OCI-M2 (cell line): Measurements from ENCODE around the gene WWOX.

ENCODE experiments used
- DNase-seq: peaks from one replicate; lab custom pipeline; 2025; ENCODE audit not compliant: unreplicated experiment; lab: John Stamatoyannopoulos, UW

The WWOX gene

DNA sequence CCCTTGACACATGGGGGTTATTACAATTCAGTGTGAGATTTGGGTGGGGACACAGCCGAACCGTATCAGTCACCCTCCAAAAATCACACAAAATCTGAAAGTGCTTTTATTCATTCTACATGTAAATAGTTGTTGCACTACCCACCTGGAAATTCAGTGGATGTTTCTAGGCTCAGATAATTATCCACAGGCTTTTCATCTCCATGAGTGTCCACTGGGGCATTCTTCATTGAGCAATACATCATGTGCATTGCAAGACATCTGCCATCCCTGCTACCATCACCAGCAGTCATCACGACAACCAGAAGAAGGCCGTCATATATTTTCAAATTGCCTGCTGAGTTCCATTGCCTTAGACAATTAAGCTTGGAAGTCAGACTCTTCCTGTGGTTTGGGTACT, 330.8 kb downstream of the WWOX start:
- no peak for DNase-seq

DNA sequence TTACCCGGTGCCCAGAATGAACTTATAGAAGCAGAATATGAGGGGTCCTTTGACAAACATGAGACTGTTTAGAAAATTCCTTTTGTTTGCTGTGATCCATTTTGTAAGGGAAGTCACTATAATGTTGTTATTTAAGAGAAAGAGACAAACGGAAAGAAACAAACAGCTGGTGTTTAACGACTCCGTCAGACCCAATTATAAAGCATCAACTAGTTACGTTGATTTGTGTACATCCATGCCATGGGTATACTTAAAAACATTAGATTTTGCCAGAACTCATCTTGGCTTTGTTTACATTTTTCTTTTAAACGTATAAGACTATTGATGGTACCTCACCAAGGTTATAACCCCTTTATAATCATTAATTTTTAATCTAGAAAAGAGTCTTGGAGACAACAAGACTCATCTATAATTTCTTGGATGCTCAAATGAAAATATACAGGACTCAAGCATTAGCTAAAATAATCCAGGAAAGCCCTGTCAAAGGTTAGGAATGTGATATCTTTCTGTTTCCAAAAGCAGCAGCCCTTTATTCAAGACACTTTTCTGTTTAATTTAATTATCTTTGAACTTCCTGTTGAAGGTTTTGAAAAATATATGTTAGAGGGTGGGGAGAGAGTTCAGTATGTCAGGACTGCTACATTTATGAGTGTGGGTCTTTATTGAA, 331.7 kb downstream of the WWOX start:
- no peak for DNase-seq

DNA sequence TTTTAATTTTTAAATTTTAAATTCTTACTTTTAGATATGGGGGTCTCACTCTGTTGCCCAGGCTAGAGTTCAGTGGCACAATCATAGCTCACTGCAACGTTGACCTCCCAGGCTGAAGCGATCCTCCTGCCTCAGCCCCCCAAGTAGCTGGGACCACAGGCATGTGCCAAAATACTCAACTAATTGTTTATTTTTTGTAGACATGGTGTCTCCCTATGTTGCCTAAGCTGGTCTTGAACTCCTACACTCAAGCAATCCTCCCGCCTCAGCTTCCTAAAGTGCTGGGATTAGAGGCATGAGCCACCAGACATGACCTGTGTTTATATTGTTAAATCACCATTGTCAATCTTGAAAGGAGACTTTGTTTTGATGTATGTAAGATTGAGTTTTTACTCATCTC, 332.2 kb downstream of the WWOX start:
- DNase-seq: no peak

DNA sequence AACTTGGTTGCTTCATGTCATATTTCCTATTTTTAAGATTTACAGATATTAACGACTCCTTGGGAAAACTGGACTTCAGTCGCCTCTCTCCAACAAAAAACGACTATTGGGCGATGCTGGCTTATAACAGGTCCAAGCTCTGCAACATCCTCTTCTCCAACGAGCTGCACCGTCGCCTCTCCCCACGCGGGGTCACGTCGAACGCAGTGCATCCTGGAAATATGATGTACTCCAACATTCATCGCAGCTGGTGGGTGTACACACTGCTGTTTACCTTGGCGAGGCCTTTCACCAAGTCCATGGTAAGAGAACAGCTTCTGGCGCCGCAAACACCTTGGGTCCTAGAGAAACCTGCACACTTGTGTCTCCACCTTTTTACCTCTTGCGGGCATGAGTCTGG, 333.0 kb downstream of the WWOX start:
- no peak for DNase-seq

DNA sequence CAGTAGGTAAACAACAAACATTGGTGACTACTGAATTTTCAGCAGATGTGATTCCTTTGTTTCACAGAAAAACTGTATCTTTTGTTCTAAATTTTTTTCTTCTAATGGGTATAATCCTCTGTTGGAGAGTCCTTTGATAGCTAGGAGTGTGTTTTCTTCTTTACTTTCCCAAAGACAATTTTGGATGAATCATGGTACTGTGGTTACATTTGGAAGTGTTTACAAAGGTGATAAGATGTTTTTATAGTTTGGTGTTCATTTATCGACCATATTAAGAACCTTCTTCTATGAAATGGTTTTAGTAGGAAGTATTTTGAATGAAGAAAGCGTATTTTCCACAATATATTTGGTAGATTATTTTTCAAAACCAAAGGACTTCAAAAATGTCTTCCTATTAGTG, 333.7 kb downstream of the WWOX start:
- no peak for DNase-seq

DNA sequence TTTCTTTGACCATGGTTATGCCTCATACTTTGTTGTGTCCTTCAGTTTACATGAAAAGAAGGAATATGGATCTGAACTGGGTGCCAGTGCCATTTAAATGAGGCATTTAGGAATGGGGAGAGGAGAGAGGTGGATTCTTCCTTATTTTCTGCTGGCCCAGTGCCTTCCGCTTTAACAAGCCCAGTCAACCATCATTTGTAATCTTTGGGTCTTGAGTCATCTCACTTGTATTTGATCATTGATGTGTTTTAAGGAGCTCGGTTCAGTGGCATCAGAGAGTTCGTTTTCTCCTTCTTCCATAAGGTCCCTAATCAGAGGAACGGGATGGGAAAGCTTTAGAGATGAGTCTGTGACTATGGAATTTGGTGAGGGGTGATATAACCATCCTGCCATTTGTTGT, 334.9 kb downstream of the WWOX start:
- DNase-seq: no peak

DNA sequence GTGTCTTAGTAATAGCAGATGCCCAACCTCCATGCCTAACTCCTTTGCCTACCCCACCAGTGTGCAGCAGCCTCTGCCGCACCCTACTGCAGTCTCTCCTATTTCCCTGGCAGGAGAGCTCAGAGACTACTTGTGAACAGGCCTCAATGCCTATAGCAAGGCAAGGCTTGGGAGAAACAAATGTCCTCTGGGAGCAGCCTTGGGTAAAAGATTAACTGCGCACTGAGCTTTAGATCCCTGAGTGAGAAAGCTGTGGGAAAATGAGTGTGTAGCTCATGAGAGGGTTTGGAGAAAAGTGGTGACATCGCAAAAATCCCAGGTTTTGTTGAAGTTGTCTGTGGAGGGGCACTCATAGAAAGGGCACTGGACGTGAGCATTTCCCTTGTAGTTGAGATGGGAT, 335.8 kb downstream of the WWOX start:
- DNase-seq: no peak

DNA sequence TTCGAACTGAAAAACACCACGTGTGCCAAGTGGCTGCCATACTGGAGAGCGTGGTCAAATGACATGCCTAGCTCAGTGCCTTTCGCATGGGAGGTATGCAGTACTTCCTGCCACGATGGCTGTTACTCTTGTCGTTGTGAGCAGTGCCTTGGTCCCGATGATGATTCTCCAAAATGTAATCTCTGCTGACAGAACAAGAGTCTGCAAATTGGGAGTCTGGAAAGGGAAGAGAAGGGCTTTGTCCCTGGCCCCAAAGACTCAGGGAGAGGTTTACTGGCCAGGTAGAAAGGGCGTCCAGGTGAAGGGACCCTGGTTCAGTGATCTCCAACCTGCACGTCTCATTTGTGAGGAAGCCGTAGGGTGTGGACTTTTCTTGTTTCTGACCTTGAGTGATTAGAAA, 336.6 kb downstream of the WWOX start:
- DNase-seq: no peak

DNA sequence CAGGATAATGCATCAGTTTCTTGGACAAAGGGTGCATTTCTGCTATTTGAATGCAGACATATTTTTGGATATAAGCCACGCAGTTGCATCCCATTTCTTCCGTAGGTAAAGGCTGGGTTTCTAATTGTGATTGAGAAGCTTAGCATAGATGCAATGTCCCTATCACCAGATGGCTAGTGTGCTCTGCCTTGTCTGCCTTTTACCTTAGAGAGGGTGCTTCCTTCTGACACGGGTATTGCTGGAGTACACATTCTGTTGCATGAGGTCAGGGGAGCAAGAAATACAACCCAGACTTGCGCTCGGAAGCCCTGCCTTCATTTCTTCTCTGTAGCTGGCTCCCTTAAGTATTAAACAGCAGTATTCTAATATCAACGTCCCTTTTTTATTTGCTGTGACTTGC, 337.4 kb downstream of the WWOX start:
- no peak for DNase-seq

DNA sequence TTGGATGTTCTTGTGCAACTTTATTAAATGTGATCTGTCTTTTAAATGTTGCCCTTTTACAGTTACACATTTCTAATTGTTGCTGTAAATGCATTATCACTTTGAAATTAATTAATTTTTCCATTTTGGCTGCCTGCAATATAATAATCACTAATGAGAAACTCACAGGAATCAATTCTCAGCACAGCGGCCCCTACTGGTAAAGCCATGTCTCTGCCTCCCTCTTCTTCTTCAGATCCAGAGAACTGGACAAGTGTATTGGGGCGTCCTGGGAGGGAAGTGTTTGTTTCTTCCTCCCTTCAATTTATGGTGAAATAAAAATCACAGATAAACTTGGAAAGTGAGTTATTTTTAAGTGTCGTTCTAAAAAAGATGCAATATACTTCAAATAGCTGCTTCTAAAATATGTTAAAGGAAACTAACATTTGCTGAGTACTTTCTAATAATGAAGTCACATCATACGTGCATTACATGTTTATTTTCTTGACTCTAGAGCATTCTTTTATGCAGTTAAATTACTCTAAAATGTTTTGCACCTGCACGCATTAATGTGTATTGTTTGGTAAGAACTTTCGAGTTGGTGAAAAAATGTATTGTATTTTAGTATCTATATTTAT, 338.0 kb downstream of the WWOX start:
- no peak for DNase-seq

DNA sequence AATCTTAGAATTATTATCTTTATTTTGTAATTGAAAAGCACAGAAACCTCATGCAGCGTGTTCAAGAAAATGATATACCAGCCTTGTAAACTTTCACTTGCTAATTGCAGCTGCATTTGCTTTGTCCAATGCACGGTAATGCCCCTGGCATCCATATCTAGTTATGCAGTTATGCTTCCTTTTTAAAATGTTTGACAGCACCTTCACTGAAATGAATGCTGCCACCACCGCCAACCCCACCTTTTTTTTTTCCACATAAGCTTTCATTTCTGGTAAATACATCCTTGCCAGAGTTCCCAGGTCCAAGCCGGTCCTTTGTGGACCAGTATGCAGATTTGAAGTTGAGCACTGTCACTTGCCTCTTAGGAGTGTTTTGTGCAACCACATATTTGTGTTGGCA, 338.8 kb downstream of the WWOX start:
- no peak for DNase-seq

DNA sequence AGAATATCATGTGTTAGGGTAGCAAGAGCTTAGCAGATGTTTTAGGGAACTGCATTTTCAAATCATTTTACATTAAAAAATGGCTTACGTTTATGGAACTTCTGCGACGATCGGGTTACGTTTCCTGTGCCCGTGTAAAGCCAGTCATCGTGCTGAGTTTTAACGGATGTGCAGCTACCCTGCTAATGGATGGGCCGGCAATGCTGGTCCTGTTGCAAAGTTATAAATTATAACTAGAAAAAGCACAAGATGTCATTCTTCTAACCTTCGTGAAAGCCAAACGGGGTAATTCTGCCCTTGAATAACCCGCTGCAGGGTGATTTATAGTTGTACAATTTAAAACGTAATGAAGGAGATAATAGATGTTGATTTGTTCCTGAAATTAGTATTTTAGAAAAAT, 339.2 kb downstream of the WWOX start:
- DNase-seq: no peak

DNA sequence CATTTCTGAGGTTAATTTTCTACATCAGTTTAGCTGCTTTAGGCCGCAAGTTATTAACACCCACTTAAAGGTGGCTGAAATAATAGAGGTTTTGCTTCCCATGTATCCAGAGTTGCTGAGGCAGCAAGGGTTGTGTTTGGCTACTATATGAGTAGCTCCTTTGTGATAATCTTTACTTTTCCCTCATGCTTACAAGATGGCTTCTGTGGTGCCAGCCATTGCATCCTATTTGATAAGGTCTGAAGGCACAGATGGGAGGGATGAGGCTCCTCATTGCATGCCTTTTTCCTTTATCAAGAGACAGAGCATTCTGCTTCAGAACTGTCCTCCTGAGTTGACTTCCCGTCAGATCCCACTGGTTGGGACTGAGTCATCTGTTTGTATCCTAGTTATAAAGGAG, 340.2 kb downstream of the WWOX start:
- no peak for DNase-seq

DNA sequence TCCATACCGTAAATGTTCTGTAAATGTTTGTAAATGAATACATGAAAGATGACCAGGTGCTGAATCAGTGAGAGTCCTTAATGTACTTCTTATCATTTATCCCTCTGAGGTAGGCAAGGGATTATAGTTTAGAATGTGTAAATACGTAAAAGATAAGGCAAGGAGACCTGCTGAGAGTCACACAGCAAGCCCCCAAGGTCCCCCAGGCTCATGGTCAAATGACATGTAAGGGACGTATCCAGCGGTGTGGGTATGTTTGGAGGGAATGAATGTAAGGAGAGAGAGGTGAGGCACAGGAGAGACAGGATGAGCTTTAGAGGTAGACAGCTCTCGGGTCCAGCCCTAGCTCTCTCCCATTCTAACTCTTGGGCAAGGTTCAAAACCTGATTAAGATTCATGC, 341.8 kb downstream of the WWOX start:
- no peak for DNase-seq

DNA sequence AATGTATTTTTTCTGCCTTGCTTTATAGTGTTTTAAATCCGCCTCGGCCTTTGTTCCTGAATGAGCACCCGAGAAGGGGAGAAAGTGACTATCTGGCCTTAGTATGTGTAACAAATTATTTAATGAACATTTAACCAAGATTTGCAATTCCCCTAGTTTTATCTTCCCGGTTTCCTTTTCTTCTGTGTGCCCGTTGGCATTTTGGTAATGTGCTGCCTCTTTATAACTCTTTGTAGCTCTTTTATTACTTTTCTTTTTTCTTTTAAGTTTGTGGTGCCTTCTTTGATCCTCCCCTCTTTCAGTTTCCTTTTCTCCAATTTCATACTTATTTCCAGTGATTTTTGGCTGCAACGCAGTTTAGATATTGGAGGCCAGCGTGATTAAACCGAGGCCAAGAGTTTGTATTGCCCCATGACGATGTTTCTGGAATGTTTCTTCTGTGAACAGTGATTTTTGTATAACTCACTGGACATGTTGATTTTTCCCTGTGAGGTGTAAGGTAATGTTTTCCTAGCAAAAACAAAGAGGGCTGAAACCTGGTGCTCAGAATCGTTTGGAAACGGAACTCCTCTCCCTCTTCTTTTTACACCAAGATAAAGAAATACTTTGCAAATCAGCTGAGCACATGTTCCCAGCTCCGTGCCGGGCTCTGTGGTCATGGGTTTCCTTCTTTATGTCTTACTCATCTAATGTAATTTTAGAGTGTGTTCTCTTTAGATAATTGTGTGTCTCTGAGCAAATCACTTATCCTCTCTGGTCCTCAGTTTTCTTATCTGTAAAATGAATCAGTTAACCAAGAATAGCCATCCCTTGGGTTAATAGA, 344.3 kb downstream of the WWOX start:
- no peak for DNase-seq

DNA sequence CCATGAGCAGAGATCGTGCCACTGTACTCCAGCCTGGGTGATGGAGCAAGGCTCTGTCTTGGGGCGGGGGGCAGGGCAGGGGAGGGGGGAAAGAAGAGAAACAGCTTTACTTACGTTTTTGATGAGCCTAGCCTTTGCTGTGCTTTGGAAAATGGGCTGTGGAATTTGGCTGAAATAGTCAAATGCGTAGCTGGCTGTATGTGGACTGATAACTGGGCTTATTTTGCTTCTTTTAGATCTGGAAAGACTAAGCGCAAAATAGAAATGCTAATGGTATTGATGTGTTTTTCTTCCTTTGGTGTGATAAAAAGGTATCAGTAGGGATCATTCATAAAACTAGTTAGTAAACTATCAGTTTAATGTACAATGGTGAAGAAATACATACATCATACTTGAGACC, 346.4 kb downstream of the WWOX start:
- no peak for DNase-seq

DNA sequence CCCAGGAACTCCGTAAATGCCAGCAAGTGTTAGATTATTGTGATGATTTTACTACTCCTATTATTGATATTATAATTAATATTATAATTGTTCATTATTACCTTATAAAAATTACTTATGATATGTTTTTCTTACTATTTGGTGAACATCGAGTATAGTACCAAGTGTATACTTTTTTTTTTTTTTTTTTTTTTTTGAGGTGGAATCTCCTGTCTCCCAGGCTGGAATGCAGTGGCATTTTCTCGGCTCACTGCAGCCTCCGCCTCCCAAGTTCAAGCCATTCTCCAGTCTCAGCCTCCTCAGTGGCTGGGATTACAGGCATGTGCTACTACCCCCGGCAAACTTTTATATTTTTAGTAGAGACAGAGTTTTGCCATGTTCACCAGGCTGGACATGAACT, 347.0 kb downstream of the WWOX start:
- DNase-seq: no peak

DNA sequence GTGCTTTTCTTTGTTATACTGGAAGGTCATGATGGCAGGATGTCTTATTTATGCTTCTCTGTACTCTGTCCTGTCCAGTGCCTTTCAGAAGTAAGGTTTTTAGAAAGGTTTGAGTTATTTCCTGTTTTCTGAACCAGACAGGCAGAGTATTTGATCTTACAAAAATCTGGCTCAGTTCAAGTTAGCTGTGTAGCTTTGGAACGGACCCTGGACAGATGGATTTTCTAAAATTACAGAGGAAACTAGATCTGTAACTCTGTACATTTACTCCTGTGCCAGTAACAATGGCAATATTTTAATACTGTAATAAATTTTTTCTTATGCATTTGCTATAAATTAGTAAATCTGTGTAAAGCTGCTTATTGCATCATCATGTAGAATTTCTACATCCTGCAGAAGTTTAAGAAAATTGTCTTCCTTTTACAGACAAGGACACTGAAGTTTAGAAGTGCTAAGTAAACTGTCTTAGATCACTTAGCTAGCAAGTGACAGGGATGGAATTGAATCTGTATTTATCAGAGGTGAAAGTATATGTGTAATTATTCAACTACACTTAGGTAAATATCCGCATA, 347.6 kb downstream of the WWOX start:
- no peak for DNase-seq

DNA sequence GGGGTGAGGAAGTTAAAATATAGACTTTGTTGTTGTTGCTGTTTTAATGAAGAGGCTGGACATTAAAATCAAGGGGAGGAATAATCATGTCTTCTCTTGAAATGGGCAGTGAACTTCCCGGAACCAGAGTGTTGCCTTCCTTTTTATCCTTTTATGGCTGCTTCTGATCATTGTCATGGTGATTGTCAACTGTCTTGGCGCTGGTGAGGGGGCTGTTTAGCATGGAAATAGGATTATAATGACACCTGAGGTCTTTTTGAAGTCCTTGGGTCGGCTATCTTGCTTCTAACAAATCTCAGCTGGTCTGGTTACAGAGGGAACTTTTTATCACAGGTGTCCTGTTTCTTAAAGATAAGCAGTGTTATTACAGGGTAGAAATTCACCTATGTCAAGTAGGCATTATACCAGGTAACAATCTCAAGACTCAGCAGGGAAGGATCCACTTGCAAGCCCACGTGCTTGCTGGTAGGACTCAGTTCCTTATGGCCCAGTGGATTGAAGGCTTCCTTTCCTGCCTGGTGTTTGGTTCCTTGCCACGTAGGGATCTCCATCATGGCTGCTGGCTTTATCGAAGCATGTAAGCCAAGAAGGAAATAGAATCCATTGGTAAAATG, 349.3 kb downstream of the WWOX start:
- DNase-seq: no peak

DNA sequence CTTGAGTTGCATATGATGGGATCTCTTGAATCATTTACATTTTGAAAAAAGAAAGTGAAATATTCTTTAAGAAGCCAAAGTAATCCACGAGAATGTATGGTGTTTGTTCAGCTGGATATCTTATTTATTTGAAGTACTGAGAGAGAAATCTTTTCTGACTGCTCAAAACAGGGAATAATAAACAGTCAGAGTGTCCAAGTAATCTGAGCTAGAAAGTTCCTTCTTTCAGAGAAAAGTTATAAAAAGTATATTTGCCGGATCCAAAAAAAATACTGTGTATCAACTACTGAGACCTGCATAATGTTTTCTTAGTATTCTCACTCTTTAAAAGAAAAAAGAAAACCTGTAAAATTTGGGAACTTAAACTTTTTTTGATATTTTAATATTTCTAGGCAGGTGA, 350.8 kb downstream of the WWOX start:
- DNase-seq: no peak

DNA sequence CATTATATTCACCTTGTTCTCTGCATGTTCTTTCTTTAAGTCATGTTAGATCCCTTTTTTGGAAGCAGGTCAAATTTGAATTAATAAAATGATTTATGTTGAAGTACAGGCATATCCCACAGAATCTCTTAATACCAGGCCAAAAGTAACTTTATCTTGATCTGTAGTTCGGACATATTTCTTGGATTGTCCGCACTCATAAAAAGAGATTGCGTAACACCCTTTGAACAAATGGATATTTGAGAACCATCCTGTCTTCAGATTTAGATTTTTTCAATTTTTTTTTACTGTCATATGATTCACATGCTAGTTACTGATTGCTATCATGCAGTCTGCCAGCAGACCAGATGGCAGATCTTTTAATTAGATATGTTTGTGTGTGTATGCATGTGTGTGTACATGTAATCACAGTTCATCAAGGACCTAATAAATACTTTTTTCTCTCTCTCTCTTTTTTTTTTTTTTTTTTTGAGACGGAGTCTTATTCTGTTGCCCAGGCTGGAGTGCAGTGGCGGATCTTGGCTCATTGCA, 352.6 kb downstream of the WWOX start:
- no peak for DNase-seq
